Mesodermal cell (in vitro differentiated cells): ENCODE results near the gene EPB41L4A.

ENCODE experiments used
- H3K27ac ChIP-seq: 2 replicates; pipeline ENCODE4 v1.7.0; 2013; ENCODE audit warnings: mild to moderate bottlenecking, low read depth, low read length, moderate library complexity; ENCODE audit not compliant: severe bottlenecking
- H3K36me3 ChIP-seq: 2 replicates; pipeline ENCODE4 v1.7.1; 2013; ENCODE audit warnings: mild to moderate bottlenecking, low read length, moderate library complexity; ENCODE audit not compliant: control insufficient read depth, insufficient read depth
- H3K4me1 ChIP-seq: one replicate; pipeline ENCODE4 v1.7.1; 2013; ENCODE audit warnings: mild to moderate bottlenecking, low read length; ENCODE audit not compliant: insufficient read depth, control insufficient read depth, poor library complexity, severe bottlenecking
- H3K4me3 ChIP-seq: 2 replicates; pipeline ENCODE4 v1.7.0; 2013; ENCODE audit warnings: low read length, control low read depth, mild to moderate bottlenecking; ENCODE audit not compliant: insufficient read depth, poor library complexity, severe bottlenecking; ENCODE audit errors: extremely low read depth
- H3K9me3 ChIP-seq: 2 replicates; pipeline ENCODE4 v1.7.1; 2013; ENCODE audit warnings: mild to moderate bottlenecking, low read length, moderate library complexity; ENCODE audit not compliant: control insufficient read depth
- WGBS, 2 experiments: methylation state at CpG; one replicate each; pipeline ENCODE4 v1.1.5; 2013; ENCODE audit warnings: missing lambda C conversion rate in 2 of 2; ENCODE audit not compliant: insufficient coverage in 2 of 2; 5-methylcytosine and 5-hydroxymethylcytosine counted together

Gene EPB41L4A

DNA sequence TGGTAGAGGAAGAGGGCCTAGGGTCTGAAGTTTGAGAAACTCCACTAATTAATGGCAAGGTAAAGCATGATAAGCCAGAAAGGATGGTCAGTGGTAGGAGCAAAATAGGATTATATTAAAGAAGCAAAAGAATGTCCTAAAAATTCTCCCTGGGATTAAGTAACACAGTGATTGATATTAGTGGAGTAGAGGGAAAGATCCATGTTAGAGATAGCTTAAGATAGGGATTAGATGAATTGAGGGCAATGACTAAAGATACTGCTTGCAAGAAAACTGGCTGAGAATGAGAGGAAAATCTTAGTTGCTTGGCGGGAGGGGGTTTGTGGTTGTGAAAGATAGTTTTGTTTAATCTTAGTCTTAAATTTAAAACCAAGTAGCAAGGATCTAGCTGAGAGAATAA, 255.6 kb downstream of the EPB41L4A start:
- H3K4me1 ChIP-seq, result peaks cover 10% of the 10 kb centered on the region

DNA sequence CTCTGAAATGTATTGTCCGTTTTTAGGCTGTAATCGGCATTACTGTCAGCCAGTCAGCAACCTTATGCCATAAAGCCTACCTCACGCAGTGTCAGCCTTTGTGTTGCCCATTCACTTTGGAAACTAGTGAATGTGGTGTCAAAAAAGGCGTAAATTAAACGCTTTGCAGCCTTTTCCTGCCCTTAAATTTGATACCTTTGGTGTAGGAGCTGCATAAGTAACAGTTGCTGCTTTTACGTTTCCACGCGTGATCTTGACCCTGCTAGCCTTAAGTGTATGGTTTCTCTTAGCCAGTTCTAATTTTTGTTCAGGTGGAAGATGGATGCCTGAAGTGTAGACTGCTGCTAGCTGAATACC, 257.7 kb downstream of the EPB41L4A start:
- Histone ChIP-seq H3K27ac (peak overlapping the region; percentile 82), H3K4me3 (peak overlapping the region; percentile 97), H3K36me3 (peaks cover 42% of the 10 kb centered on the region), H3K9me3 (no peaks in the 10 kb centered on the region), H3K4me1 (peaks cover 10% of the 10 kb centered on the region)
- 2% methylated on average over 5 to 7 of the region's 8 CpGs for WGBS, 2 experiments

More for the DNA sequence above, 255.6 kb downstream of the EPB41L4A start:
- Histone ChIP-seq H3K36me3 (peaks cover 50% of the 10 kb centered on the region), H3K27ac (peak overlapping the region; percentile 19), H3K4me3 (no peak overlapping the region), H3K9me3 (no peaks in the 10 kb centered on the region)
- 80 to 100% methylated on average over 1 of the region's 1 CpG for WGBS, 2 experiments

DNA sequence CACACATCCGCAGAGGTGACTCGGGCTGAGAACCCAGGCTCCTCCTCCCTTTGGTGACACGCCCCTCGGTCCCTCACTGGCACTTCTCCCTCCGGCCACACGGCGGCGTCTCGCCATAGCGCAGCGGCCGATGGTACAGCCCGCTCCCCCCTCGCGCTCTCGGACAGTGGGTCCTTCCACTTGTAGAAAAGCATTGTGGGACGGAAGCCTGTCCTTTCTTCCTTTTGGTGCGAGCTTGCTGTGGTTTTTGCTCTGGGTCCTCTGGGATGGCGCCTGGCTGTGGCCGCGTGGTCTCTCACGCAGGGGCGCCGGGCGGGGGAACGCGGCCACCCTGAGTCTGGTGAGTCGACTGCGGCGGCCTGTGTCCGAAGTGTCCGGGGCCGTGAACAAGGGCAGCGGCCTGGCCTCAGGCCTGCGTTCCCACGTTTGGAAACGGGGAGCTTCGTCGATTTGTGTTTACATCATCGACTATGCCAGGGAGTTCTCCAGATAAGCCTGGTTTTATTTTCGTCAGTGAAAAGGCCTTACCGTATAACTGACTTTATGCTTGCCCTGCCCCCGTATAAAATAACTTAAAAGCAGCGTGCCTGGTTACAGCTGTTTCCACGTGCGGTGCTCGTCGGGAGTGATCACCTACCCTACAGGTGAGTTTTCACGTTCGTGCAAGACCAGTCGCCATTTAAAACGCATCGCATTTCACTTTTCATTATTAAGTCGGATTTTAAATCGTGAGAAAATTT, 258.3 kb downstream of the EPB41L4A start:
- Histone ChIP-seq H3K9me3 (no peaks in the 10 kb centered on the region), H3K36me3 (peaks cover 42% of the 10 kb centered on the region), H3K4me3 (peak overlapping the region; percentile 97), H3K4me1 (peaks cover 7% of the 10 kb centered on the region), H3K27ac (peak overlapping the region; percentile 82)
- WGBS, 2 experiments, result 0 to 1% methylated on average over 35 to 37 of the region's 55 CpGs

DNA sequence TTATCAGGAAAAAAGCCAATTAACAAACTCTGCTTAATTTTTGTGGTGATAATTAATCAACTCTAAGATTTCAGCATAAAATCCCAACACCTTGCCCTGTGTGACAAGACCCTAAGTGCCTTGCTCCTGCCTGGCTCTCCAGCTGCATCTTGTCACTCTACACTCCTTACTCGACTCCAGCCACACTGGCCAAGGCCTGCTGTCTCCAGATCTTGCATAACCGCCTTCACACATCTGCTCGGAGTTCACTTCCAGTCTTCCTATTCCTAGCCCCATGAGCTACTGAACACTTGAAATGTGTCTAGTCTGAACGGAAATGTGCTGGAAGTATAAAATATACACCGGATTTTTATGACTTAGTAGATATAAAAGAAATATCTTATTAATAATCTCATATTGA, 259.6 kb downstream of the EPB41L4A start:
- WGBS, 2 experiments, result 67 to 70% methylated on average over 1 to 2 of the region's 5 CpGs
- no peak overlapping the region for H3K4me3 ChIP-seq

DNA sequence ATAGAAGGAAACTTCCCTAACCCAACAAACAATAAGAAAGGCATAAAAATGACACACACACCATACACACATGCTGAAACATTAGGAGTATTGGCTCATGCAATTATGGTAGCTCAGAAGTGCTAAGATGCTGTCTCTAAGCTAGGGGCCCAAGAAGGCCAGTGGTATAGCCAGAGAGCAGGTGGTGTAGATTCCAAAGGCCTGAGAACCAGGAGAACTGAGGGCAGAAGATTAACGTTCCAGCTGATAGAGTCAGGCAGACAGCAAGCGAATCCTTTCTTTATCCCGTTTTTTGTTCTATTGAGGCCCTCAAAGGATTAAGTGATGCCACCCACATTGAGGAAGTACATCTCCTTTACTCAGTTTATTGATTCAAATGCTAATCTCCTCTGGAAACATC, 262.9 kb downstream of the EPB41L4A start:
- no peak overlapping the region for H3K27ac ChIP-seq
- H3K4me1 ChIP-seq, result no peaks in the 10 kb centered on the region
- H3K9me3 ChIP-seq, result no peaks in the 10 kb centered on the region
- WGBS, 2 experiments, result 83% methylated on average over 3 of the region's 3 CpGs
- H3K4me3 ChIP-seq, result no peak overlapping the region
- no peaks in the 10 kb centered on the region for H3K36me3 ChIP-seq

More for the DNA sequence above, 259.6 kb downstream of the EPB41L4A start:
- H3K27ac ChIP-seq, result no peak overlapping the region
- H3K36me3 ChIP-seq, result peaks cover 30% of the 10 kb centered on the region
- no peaks in the 10 kb centered on the region for H3K4me1 ChIP-seq
- H3K9me3 ChIP-seq, result no peaks in the 10 kb centered on the region

DNA sequence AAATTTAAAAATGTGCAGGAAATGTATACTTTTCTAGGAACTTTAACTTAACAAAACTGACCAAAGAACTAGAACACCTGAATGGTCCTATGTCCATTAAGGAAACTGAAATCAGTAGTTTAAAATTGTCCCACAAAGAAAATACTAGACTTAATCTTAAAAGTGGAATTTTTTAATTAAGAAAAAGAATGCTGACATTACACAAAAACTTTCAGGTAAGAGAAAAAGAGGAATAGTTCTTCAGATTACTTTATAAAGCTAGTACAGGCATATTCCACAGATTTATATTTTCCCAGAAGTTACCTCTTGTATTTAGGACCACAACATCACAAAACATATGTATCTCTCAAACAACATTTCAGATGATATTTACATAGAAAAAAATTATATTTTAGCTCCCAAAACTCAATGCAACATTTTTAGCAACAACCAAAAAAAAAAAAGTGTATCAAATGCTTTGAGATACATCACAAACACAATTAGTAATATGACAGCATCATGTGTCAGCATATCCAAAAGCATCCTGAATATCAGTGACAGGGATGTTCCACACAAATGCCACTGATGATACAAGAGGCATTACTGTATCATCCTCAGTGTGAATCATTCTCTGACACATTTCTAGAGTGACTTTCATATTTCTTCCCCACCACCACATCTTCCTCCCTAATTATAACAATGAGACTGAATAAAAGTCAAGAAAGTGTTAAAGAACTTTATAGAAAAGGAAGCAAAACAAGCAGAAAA, 264.0 kb downstream of the EPB41L4A start:
- Histone ChIP-seq H3K9me3 (no peaks in the 10 kb centered on the region), H3K4me1 (no peaks in the 10 kb centered on the region), H3K4me3 (no peak overlapping the region), H3K27ac (no peak overlapping the region), H3K36me3 (no peaks in the 10 kb centered on the region)

DNA sequence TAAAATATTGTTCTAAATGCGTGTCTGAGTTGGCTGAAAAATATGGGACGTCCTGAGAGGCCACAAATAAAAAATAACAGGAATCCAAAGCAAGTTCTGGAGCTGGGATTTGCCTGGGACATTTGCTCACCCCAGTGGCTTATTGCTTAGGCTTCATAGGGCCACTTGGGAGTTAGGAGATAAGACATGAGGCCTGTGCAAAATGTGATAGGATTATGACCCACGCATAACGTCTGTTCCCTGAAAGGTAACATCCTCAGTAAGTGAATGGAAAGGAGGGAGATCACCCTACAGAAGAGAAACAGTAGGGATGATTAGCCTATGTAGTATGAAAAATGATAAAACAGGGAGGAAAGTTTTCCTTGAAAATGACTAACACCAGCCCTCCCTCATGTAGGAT, 269.4 kb downstream of the EPB41L4A start:
- Histone ChIP-seq H3K4me3 (no peak overlapping the region), H3K9me3 (no peaks in the 10 kb centered on the region), H3K4me1 (no peaks in the 10 kb centered on the region), H3K36me3 (no peaks in the 10 kb centered on the region), H3K27ac (no peak overlapping the region)
- WGBS, 2 experiments, result 80 to 95% methylated on average over 2 to 4 of the region's 4 CpGs

DNA sequence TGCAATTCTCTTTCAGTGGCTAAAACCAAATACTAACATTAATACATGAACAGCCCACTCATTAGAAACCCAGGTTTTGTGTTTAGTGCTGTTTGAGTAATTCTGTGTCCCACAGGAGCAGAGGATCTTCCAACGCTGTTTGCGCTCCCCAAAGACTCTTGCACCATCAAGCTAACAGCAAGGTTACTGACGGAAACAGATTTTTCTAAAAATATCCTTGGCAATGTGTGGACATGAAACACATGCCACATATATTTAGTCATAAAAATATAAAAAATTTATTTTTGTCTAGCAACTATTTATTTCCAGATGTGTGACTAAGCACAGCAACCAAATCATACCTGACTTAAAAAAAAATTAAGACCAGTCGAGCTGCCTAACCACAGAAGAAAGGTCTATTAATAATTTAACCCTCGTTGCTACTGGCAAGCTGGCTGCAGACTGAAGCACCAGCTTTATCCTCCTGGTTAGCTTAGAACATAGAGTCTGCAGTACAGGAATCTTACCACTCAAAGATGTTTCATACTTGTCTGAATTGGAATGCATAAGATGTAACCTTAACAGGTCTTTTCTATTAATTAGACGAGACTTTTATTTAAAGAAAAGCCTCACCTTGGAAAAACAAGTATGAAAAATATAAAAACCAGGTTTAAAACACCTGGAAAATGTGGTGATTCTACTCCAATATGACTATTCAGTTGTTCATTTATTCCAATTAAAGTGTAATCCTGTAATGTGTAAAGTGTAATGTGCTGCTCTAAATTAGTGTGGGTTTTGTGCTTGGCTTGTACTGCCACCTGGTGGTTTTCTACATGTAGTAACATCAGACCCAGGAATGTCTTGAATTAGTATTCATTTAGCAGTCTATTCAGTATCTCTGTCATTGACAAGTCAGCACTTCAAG, 272.5 kb downstream of the EPB41L4A start:
- no peaks in the 10 kb centered on the region for H3K9me3 ChIP-seq
- no peaks in the 10 kb centered on the region for H3K4me1 ChIP-seq
- no peak overlapping the region for H3K4me3 ChIP-seq
- no peak overlapping the region for H3K27ac ChIP-seq
- WGBS, 2 experiments, result 90 to 93% methylated on average over 4 to 5 of the region's 6 CpGs
- H3K36me3 ChIP-seq, result no peaks in the 10 kb centered on the region

DNA sequence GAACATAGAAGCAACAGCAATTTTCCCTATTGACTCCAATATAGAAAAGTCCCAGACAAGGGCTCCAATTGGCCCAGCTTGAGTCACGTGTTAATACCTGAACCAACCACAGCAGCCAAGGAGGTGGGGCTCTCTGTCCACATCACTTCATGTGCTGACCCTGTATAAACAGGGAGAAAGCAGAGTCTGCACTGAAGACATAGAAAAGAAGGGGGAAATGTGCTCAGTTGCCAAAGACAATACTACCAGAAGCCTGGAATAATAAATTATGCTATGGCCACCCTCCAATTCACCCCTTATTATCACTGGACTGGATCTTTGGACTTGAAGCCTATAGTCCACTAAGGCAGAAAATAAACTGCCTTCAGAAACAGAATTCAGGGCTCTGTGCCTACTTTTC, 275.4 kb downstream of the EPB41L4A start:
- Histone ChIP-seq H3K36me3 (no peaks in the 10 kb centered on the region), H3K4me3 (no peak overlapping the region), H3K9me3 (no peaks in the 10 kb centered on the region), H3K4me1 (no peaks in the 10 kb centered on the region), H3K27ac (no peak overlapping the region)
- 100% methylated on average over 1 of the region's 1 CpG; no CpG with 5 or more reads in 1 of the 2 experiments for WGBS, 2 experiments

DNA sequence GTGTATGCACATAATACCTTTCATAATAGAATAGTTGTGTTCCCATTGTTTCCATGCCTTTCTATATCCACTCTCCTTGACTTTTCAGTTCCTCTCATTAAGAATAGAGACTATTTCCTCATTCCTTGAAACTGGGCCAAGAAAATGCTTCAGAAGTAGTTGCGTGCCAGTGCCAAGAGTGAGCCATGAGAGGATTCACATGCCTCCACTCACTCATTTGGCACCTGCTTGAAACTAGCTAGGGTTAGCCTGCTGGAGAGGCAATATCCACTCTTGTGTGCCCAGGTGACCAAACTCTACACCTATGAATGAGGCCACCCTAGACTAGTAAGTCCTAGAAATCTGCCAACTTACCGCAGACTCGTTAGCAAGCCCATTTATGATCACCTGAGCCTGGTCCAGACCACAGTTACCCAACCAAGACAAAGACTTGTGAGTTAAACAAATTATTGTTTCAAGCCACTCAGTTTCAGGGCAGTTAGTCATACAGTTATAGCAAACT, 276.3 kb downstream of the EPB41L4A start:
- 75 to 100% methylated on average over 1 to 3 of the region's 3 CpGs for WGBS, 2 experiments
- Histone ChIP-seq H3K4me3 (no peak overlapping the region), H3K27ac (no peak overlapping the region), H3K9me3 (no peaks in the 10 kb centered on the region), H3K36me3 (no peaks in the 10 kb centered on the region), H3K4me1 (no peaks in the 10 kb centered on the region)
